ENCODE data around the gene CD300LF. TPM values are rescaled to one million over a fixed set of nuclear protein-coding genes. Genes with fewer than 3 reads are reported as not detected.

The CD300LF gene
- total and polyA plus RNA-seq, 2 experiments from 2014 or later = not detected

DNA sequence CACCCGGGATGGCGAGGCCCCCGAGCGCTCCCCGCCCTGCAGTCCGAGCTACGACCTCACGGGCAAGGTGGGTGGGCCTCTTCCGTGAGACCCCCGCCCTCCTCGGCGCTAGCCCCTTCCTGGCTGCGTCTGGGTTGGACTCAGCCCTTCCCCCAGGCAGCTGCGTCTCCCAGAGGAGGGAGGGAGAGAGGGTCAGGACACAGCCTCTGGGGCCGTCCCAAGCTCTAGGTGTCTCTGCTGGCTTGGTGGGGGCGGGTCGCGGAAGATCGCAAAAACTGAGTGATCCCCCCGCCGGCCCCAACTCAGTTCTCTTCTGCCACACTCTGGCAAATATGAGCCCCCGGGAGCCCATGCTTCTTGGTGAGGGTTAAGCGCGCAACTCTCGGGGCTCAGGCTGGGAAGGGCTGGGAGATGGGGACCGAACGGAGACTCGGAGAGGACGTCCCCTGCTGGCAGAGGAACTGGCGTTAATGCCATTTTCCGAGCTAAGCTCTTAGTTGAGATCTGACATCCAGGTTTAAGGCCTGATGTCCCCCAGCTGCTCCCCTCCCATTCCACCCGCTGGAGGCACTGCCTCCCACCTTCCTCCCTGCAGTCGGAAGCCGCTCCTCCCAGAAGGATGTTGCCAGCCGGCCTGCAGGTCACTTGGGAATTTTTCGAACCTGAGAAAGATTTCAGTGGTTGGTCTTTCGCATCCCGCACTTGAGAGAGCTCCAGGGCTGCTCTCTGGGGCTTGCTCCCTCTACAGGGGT, 24.8 kb upstream of the CD300LF start:
- Histone ChIP-seq H3K27me3 (ENCODE audit: insufficient read depth) (peaks cover 11% of the 10 kb centered on the region; the same call in 1 of the 2 replicates), H3K27ac (ENCODE audit: low read depth) (peak overlapping the region; percentile 72; the same call in 1 of the 2 replicates), H3K4me2 (peak overlapping the region; percentile 90), H3K4me3 (peak overlapping the region; percentile 84), H3K4me1 (ENCODE audit: insufficient read depth) (peaks cover 21% of the 10 kb centered on the region), H3F3A (replicated peaks; ENCODE audit: low read depth) (peaks cover 15% of the 10 kb centered on the region; the same call in 1 of the 2 replicates), H3K36me3 (ENCODE audit: insufficient read depth) (no peaks in the 10 kb centered on the region), H3K79me2 (replicated peaks; ENCODE audit: insufficient read depth) (no peaks in the 10 kb centered on the region), H2AFZ (peak overlapping the region; percentile 96), H4K20me1 (replicated peaks; ENCODE audit: insufficient read depth) (no peaks in the 10 kb centered on the region), H3K9me2 (ENCODE audit: insufficient read depth) (no peaks in the 10 kb centered on the region)
- H3K4me1 Mint-ChIP-seq = peaks cover 30% of the 10 kb centered on the region
- peak overlapping the region; percentile 83 for H3K4me3 Mint-ChIP-seq
- peaks cover 24% of the 10 kb centered on the region for H3K27me3 Mint-ChIP-seq (ENCODE audit: insufficient read depth, low read depth, poor library complexity)
- no peaks in the 10 kb centered on the region for H3K36me3 Mint-ChIP-seq (ENCODE audit: low read depth)
- H3K27ac Mint-ChIP-seq = no peak overlapping the region
- peak; percentile 92 for DNase-seq (ENCODE audit: low spot score)
- H3K9me3 Mint-ChIP-seq = no peaks in the 10 kb centered on the region
- TF ChIP-seq NANOG (IDR thresholded peaks at IDR 0.05; ENCODE audit: borderline replicate concordance) = no peak
- no peak for TF ChIP-seq STAT1 (IDR thresholded peaks at IDR 0.05; ENCODE audit: unreplicated experiment)
- TF ChIP-seq EZH2 (IDR thresholded peaks at IDR 0.05; ENCODE audit: low read depth, unreplicated experiment) = no peak
- TF ChIP-seq ZNF114 (CRISPR knock-in tag; IDR thresholded peaks at IDR 0.05) = no peak
- TF ChIP-seq, protein P1, sequence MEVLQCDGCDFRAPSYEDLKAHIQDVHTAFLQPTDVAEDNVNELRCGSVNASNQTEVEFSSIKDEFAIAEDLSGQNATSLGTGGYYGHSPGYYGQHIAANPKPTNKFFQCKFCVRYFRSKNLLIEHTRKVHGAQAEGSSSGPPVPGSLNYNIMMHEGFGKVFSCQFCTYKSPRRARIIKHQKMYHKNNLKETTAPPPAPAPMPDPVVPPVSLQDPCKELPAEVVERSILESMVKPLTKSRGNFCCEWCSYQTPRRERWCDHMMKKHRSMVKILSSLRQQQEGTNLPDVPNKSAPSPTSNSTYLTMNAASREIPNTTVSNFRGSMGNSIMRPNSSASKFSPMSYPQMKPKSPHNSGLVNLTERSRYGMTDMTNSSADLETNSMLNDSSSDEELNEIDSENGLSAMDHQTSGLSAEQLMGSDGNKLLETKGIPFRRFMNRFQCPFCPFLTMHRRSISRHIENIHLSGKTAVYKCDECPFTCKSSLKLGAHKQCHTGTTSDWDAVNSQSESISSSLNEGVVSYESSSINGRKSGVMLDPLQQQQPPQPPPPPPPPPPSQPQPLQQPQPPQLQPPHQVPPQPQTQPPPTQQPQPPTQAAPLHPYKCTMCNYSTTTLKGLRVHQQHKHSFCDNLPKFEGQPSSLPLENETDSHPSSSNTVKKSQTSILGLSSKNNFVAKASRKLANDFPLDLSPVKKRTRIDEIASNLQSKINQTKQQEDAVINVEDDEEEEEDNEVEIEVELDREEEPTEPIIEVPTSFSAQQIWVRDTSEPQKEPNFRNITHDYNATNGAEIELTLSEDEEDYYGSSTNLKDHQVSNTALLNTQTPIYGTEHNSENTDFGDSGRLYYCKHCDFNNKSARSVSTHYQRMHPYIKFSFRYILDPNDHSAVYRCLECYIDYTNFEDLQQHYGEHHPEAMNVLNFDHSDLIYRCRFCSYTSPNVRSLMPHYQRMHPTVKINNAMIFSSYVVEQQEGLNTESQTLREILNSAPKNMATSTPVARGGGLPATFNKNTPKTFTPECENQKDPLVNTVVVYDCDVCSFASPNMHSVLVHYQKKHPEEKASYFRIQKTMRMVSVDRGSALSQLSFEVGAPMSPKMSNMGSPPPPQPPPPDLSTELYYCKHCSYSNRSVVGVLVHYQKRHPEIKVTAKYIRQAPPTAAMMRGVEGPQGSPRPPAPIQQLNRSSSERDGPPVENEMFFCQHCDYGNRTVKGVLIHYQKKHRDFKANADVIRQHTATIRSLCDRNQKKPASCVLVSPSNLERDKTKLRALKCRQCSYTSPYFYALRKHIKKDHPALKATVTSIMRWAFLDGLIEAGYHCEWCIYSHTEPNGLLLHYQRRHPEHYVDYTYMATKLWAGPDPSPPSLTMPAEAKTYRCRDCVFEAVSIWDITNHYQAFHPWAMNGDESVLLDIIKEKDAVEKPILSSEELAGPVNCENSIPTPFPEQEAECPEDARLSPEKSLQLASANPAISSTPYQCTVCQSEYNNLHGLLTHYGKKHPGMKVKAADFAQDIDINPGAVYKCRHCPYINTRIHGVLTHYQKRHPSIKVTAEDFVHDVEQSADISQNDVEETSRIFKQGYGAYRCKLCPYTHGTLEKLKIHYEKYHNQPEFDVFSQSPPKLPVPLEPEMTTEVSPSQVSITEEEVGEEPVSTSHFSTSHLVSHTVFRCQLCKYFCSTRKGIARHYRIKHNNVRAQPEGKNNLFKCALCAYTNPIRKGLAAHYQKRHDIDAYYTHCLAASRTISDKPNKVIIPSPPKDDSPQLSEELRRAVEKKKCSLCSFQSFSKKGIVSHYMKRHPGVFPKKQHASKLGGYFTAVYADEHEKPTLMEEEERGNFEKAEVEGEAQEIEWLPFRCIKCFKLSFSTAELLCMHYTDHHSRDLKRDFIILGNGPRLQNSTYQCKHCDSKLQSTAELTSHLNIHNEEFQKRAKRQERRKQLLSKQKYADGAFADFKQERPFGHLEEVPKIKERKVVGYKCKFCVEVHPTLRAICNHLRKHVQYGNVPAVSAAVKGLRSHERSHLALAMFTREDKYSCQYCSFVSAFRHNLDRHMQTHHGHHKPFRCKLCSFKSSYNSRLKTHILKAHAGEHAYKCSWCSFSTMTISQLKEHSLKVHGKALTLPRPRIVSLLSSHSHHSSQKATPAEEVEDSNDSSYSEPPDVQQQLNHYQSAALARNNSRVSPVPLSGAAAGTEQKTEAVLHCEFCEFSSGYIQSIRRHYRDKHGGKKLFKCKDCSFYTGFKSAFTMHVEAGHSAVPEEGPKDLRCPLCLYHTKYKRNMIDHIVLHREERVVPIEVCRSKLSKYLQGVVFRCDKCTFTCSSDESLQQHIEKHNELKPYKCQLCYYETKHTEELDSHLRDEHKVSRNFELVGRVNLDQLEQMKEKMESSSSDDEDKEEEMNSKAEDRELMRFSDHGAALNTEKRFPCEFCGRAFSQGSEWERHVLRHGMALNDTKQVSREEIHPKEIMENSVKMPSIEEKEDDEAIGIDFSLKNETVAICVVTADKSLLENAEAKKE (CRISPR knock-in tag; IDR thresholded peaks at IDR 0.05) = no peak
- no peak for TF ChIP-seq JUNB (IDR thresholded peaks at IDR 0.05; ENCODE audit: unreplicated experiment)
- TF ChIP-seq, protein P2, sequence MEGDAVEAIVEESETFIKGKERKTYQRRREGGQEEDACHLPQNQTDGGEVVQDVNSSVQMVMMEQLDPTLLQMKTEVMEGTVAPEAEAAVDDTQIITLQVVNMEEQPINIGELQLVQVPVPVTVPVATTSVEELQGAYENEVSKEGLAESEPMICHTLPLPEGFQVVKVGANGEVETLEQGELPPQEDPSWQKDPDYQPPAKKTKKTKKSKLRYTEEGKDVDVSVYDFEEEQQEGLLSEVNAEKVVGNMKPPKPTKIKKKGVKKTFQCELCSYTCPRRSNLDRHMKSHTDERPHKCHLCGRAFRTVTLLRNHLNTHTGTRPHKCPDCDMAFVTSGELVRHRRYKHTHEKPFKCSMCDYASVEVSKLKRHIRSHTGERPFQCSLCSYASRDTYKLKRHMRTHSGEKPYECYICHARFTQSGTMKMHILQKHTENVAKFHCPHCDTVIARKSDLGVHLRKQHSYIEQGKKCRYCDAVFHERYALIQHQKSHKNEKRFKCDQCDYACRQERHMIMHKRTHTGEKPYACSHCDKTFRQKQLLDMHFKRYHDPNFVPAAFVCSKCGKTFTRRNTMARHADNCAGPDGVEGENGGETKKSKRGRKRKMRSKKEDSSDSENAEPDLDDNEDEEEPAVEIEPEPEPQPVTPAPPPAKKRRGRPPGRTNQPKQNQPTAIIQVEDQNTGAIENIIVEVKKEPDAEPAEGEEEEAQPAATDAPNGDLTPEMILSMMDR (conservative IDR thresholded peaks at IDR 0.05; ENCODE audit: low read depth in 2 of 2) = peak; percentile 60 to 73
- peak; percentile 66 for ATAC-seq

Data from GM23338 (cell line).